OCI-LY1 (cell line): Measurements from ENCODE around the gene SCGB1C2.

Source experiments
- CTCF ChIP-seq: fragments of 200-600 bp; sonication (generic), shearing (Covaris generic); IDR thresholded peaks from 2 replicates; pipeline ENCODE4 v1.5.1; 2017; ENCODE audit warnings: mild to moderate bottlenecking, antibody characterized with exemption, low read length, moderate library complexity, mixed read lengths
- EZH2 ChIP-seq: fragments of 200-600 bp; sonication (generic), shearing (Covaris generic); IDR thresholded peaks from 2 replicates; pipeline ENCODE4 v1.8.0; 2017; ENCODE audit warnings: borderline replicate concordance, mixed run types, mild to moderate bottlenecking, antibody characterized with exemption, low read length, moderate library complexity, mixed read lengths

GRCh38 chr17:177155-177554, 39.8 kb downstream of the SCGB1C2 start:
- no peak for TF ChIP-seq EZH2
- no peak for TF ChIP-seq CTCF
